Ectodermal cell (in vitro differentiated cells): ENCODE results near the gene MALL. TPM values are rescaled to one million over a fixed set of nuclear protein-coding genes. Genes with fewer than 3 reads are reported as not detected.
"Not testable (repeated sequence)": the region's sequence is repeated elsewhere in the genome, so short reads cannot be mapped to it uniquely, and the experiment has no call there.

Source experiments
- H3K27ac ChIP-seq: 2 replicates; pipeline ENCODE4 v1.7.0; 2013; ENCODE audit warnings: mild to moderate bottlenecking, low read depth, low read length; ENCODE audit not compliant: insufficient read depth, poor library complexity, severe bottlenecking
- H3K27me3 ChIP-seq: 2 replicates; pipeline ENCODE4 v1.7.0; 2013; ENCODE audit warnings: mild to moderate bottlenecking, low read length; ENCODE audit not compliant: insufficient read depth, control insufficient read depth, poor library complexity, severe bottlenecking
- H3K36me3 ChIP-seq: one replicate; pipeline ENCODE4 v1.7.0; 2013; ENCODE audit warnings: low read length; ENCODE audit not compliant: control insufficient read depth, insufficient read depth
- H3K4me1 ChIP-seq: one replicate; pipeline ENCODE4 v1.7.0; 2013; ENCODE audit warnings: low read length; ENCODE audit not compliant: control insufficient read depth, insufficient read depth
- H3K4me3 ChIP-seq: 2 replicates; pipeline ENCODE4 v1.7.0; 2013; ENCODE audit warnings: low read depth, low read length, control low read depth; ENCODE audit not compliant: insufficient read depth
- H3K9me3 ChIP-seq: 2 replicates; pipeline ENCODE4 v1.7.0; 2013; ENCODE audit warnings: mild to moderate bottlenecking, low read length, moderate library complexity; ENCODE audit not compliant: control insufficient read depth
- WGBS, 2 experiments: methylation state at CpG; one replicate each; pipeline ENCODE4 v1.1.7; 2013; ENCODE audit warnings: missing lambda C conversion rate in 2 of 2; 5-methylcytosine and 5-hydroxymethylcytosine counted together
- polyA plus RNA-seq, 4 experiments: library from polyadenylated mRNA; stranded (reverse); fragments of 50-300 nt; gene quantifications; one replicate each; pipeline ENCODE4 v1.2.3, GENCODE V29; 2013

Gene MALL
- 4.4 TPM for polyA plus RNA-seq (2013, experiment 1 of 4)
- 5.1 TPM for polyA plus RNA-seq (2013, experiment 2 of 4)
- polyA plus RNA-seq (2013, experiment 3 of 4) = 2.1 TPM
- 2.9 TPM for polyA plus RNA-seq (2013, experiment 4 of 4)

GRCh38 chr2:110115291-110116032 lies at the start of gene MALL:
Gene MALL, minus strand, starts transcription at chr2:110115822. Its CDS starts 30 bp downstream, at chr2:110115792.
- Histone ChIP-seq H3K27ac (no peak within 1 kb of the TSS), H3K4me1 (no peaks in the 10 kb centered on the region), H3K4me3 (peak within 1 kb of the TSS; percentile 26), H3K9me3 (no peaks in the 10 kb centered on the region), H3K27me3 (peaks cover 43% of the 10 kb centered on the region), H3K36me3 (no peaks in the 10 kb centered on the region)
- 5 to 6% methylated on average over 62 of the region's 62 CpGs for WGBS, 2 experiments

GRCh38 chr2:110157153-110157793 lies 41.7 kb upstream of the MALL start:
- Histone ChIP-seq H3K4me3 (no peak overlapping the region), H3K4me1 (no peaks in the 10 kb centered on the region), H3K27me3 (no peaks in the 10 kb centered on the region), H3K36me3 (no peaks in the 10 kb centered on the region), H3K9me3 (peaks cover 6% of the 10 kb centered on the region), H3K27ac (no peak overlapping the region)
- whole genome bisulfite sequencing, 2 experiments = 57 to 58% methylated on average over 3 to 4 of the region's 4 CpGs

GRCh38 chr2:110154828-110155227 lies 39.2 kb upstream of the MALL start:
- H3K4me1 ChIP-seq, H3K9me3 ChIP-seq, H3K36me3 ChIP-seq, H3K27ac ChIP-seq, H3K27me3 ChIP-seq, H3K4me3 ChIP-seq: not testable (repeated sequence)
- WGBS, 2 experiments = 92 to 93% methylated on average over 4 of the region's 4 CpGs

- 82 to 91% methylated on average over 2 of the region's 2 CpGs for WGBS, 2 experiments
- not testable (repeated sequence) for H3K4me1 ChIP-seq, H3K4me3 ChIP-seq, H3K27me3 ChIP-seq, H3K27ac ChIP-seq, H3K36me3 ChIP-seq, H3K9me3 ChIP-seq
Observed at GRCh38 chr2:110154188-110154587, 38.6 kb upstream of the MALL start.

GRCh38 chr2:110153416-110153815 lies 37.8 kb upstream of the MALL start:
- WGBS, 2 experiments = 94 to 96% methylated on average over 2 of the region's 2 CpGs
- H3K4me1 ChIP-seq = no peaks in the 10 kb centered on the region

GRCh38 chr2:110152943-110153342 lies 37.3 kb upstream of the MALL start:
- H3K4me3 ChIP-seq = no peak overlapping the region
- H3K27me3 ChIP-seq = no peaks in the 10 kb centered on the region
- no peak overlapping the region for H3K27ac ChIP-seq
- peaks cover 6% of the 10 kb centered on the region for H3K9me3 ChIP-seq
- WGBS, 2 experiments = 89 to 90% methylated on average over 3 of the region's 3 CpGs
- no peaks in the 10 kb centered on the region for H3K4me1 ChIP-seq
- H3K36me3 ChIP-seq = no peaks in the 10 kb centered on the region

More at GRCh38 chr2:110153416-110153815, 37.8 kb upstream of the MALL start:
- H3K4me3 ChIP-seq = no peak overlapping the region
- H3K9me3 ChIP-seq = peaks cover 6% of the 10 kb centered on the region
- no peak overlapping the region for H3K27ac ChIP-seq
- no peaks in the 10 kb centered on the region for H3K27me3 ChIP-seq
- H3K36me3 ChIP-seq = no peaks in the 10 kb centered on the region

- H3K4me3 ChIP-seq = no peak overlapping the region
- no peak overlapping the region for H3K27ac ChIP-seq
- no peaks in the 10 kb centered on the region for H3K4me1 ChIP-seq
- no peaks in the 10 kb centered on the region for H3K36me3 ChIP-seq
- no peaks in the 10 kb centered on the region for H3K9me3 ChIP-seq
- 87 to 89% methylated on average over 5 to 6 of the region's 6 CpGs for WGBS, 2 experiments
- no peaks in the 10 kb centered on the region for H3K27me3 ChIP-seq
Observed at GRCh38 chr2:110149330-110150220, 34.0 kb upstream of the MALL start.

- no peaks in the 10 kb centered on the region for H3K9me3 ChIP-seq
- H3K27me3 ChIP-seq = no peaks in the 10 kb centered on the region
- 93 to 100% methylated on average over 1 to 2 of the region's 2 CpGs for WGBS, 2 experiments
Observed at GRCh38 chr2:110146945-110147332, 31.3 kb upstream of the MALL start.

GRCh38 chr2:110146183-110146944 lies 30.7 kb upstream of the MALL start:
- Histone ChIP-seq H3K4me1 (no peaks in the 10 kb centered on the region), H3K4me3 (no peak overlapping the region), H3K9me3 (no peaks in the 10 kb centered on the region), H3K27me3 (no peaks in the 10 kb centered on the region), H3K27ac (no peak overlapping the region), H3K36me3 (no peaks in the 10 kb centered on the region)
- 95% methylated on average over 1 to 2 of the region's 2 CpGs for WGBS, 2 experiments

More at GRCh38 chr2:110146945-110147332, 31.3 kb upstream of the MALL start:
- no peaks in the 10 kb centered on the region for H3K4me1 ChIP-seq
- no peaks in the 10 kb centered on the region for H3K36me3 ChIP-seq
- no peak overlapping the region for H3K27ac ChIP-seq
- no peak overlapping the region for H3K4me3 ChIP-seq
